Purkinje cell (primary cell): ENCODE results near the gene YIF1A. TPM values are rescaled to one million over a fixed set of nuclear protein-coding genes. Genes with fewer than 3 reads are reported as not detected.

Experiments
- polyA plus RNA-seq: library from polyadenylated mRNA; unstranded; fragments of >200 nt; fragmentation: Nextera tagmentation; gene quantifications from 2 replicates; pipeline ENCODE4 v1.2.1, GENCODE V29; 2014

Gene YIF1A, protein sequence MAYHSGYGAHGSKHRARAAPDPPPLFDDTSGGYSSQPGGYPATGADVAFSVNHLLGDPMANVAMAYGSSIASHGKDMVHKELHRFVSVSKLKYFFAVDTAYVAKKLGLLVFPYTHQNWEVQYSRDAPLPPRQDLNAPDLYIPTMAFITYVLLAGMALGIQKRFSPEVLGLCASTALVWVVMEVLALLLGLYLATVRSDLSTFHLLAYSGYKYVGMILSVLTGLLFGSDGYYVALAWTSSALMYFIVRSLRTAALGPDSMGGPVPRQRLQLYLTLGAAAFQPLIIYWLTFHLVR
- 11.5 and 12.7 TPM in 2 replicates for polyA plus RNA-seq

GRCh38 chr11:66288671-66289547, at the start of gene YIF1A:
Gene YIF1A, minus strand, starts transcription at chr11:66289143. Its CDS starts 158 bp downstream, at chr11:66288985.

DNA sequence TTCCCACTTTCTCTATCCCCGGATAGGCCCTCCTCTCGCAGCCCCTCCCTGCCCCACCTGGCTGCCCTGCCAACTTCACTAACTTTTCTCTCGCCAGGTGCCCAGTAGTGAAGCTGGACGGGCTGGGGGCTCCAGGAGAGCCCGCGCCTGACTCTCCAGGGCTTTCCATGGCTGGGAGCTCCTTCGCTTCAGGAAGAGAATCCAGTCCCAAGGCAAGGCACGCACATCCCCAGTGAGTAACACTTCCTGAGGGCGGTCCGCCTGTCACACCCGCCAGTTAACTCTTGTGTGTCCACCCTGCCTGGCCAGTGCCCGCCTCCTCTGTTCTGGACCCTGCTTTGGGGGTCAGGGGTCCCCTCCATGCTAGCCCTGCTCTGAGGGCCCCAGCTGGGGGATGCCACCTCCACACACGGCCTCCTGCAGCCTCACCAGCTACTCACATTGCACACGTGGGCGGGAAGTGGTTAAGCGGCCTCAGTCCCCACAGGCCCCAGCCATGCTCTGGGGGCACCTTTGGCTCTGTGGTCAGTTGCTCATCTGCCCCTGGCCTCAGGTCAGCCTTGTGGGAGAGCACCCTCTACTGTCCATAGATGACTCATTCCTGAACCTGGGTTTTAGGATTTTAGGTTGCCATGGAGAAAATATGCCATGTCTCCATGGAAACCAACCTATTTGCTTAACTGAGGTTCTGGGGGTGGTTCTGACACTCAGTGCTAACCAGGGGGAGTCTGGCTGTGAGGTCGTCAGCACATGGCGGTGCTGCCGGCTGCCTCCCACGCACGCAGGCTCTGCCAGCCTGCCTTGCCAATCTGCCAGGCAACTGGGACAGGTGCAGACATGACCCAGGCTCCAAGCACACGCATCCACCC, 47.5 kb upstream of the YIF1A start, which contains the start of gene RIN1:
Gene RIN1, minus strand, starts transcription at position 201 of the 869 bp plus-strand sequence. Its CDS starts 32 bp downstream, at position 169.

DNA sequence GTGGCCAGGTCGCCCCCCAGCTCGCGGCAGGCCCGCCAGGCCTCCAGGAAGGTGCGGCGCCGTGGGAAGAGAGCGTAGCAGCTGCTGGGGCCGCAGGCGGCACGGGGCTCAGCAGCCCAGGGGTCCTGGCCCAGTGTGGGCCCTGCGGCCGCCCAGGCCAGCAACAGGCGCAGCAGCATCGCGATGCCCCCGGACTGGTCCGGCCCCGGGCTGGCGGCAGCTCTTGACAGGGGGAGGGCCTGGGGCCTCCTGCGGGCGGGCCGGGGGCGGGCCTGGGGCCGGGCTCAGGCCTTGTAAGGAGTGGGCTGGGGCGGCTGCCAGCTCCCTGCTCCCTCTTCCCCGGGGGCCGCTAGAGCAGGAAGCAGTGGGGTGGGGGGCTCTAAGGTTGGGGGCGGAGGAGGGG, 27.9 kb upstream of the YIF1A start, which contains the start of gene CD248:
Gene CD248, minus strand, starts transcription at position 196 of the 403 bp plus-strand sequence. Its CDS starts 17 bp downstream, at position 179.

GRCh38 chr11:66291706-66292542, 3.0 kb upstream of the YIF1A start, which contains the start of gene TMEM151A:
Gene TMEM151A, plus strand, starts transcription at chr11:66291894. Its CDS starts 120 bp downstream, at chr11:66292014.

GRCh38 chr11:66277471-66278362, 11.2 kb downstream of the YIF1A start, which contains the start of gene CNIH2:
Gene CNIH2, plus strand, starts transcription at chr11:66278175. Its CDS starts 282 bp downstream, at chr11:66278457.

DNA sequence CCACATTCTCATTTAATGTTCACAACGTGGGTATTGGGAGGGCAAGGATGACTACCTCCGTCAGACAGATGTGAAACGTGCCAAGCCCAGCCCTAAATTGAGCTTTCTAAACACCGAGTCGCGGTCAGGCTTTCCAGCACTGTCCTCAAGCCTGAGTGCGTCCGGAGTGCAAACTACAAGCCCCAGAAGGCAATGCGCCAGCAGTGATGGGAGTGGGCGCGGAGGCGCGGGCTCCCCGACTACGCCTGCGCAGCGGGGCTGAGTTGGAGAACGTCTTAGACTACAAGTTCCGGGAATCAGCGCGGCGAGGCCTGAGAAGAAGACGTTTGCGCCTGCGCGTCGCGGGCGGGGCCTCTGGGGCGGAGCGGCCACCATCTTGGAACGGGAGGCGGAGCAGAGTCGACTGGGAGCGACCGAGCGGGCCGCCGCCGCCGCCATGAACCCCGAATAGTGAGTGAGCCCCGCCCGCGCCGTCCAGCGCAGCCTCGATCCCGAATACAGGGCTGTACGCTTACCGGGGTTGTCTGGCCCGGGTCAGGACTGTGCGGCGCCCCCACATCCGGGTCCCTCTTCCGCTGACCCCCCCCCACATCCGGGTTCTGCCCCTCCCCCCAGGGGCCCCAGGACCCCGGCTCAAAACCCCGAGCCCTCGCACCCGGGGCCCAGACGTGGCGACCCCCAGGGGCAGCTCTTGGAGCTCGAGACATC, 20.5 kb downstream of the YIF1A start, which contains the start of gene RAB1B:
Gene RAB1B, plus strand, starts transcription at position 396 of the 708 bp plus-strand sequence. Its CDS starts 41 bp downstream, at position 437.

Other genes with a start within 250 kb of the YIF1A start
- 8.7 and 19.5 TPM in 2 replicates for gene GAL3ST3, start 240.0 kb downstream of the YIF1A start, polyA plus RNA-seq
- gene SF3B2, start 236.8 kb downstream of the YIF1A start, polyA plus RNA-seq: 63.3 and 67.3 TPM in 2 replicates
- gene PACS1, start 218.9 kb downstream of the YIF1A start, polyA plus RNA-seq: 1.0 and 2.4 TPM in 2 replicates
- 2.0 and 2.2 TPM in 2 replicates for gene KLC2, start 31.4 kb downstream of the YIF1A start, polyA plus RNA-seq
- gene RAB1B, start 20.5 kb downstream of the YIF1A start, polyA plus RNA-seq: 12.7 and 16.6 TPM in 2 replicates
- gene CNIH2, start 11.0 kb downstream of the YIF1A start, polyA plus RNA-seq: 5.1 and 9.1 TPM in 2 replicates
- gene TMEM151A, start 2.8 kb upstream of the YIF1A start, polyA plus RNA-seq: 6.2 and 8.1 TPM in 2 replicates
- gene CD248, start 27.9 kb upstream of the YIF1A start, polyA plus RNA-seq: not detected in 2 replicates
- gene RIN1, start 47.3 kb upstream of the YIF1A start, polyA plus RNA-seq: 0.73 TPM in 1 of 2 replicates, not detected in the other
- 2.6 and 6.8 TPM in 2 replicates for gene BRMS1, start 56.0 kb upstream of the YIF1A start, polyA plus RNA-seq
- gene B4GAT1, start 58.5 kb upstream of the YIF1A start, polyA plus RNA-seq: 175 and 218 TPM in 2 replicates
- 0.52 and 0.69 TPM in 2 replicates for gene SLC29A2, start 82.6 kb upstream of the YIF1A start, polyA plus RNA-seq
- 0.16 TPM in 1 of 2 replicates, not detected in the other for gene NPAS4, start 131.9 kb upstream of the YIF1A start, polyA plus RNA-seq
- 17.4 and 20.0 TPM in 2 replicates for gene MRPL11, start 149.7 kb upstream of the YIF1A start, polyA plus RNA-seq
- 1.9 and 3.8 TPM in 2 replicates for gene PELI3, start 177.8 kb upstream of the YIF1A start, polyA plus RNA-seq
- gene DPP3, start 191.3 kb upstream of the YIF1A start, polyA plus RNA-seq: 7.0 and 9.5 TPM in 2 replicates
- 8.4 and 11.0 TPM in 2 replicates for gene BBS1, start 221.5 kb upstream of the YIF1A start, polyA plus RNA-seq